IMR-90 (cell line): ENCODE measurements around the gene MAGEA8. TPM values are rescaled to one million over a fixed set of nuclear protein-coding genes. Genes with fewer than 3 reads are reported as not detected.

Experiments used
- ATAC-seq: fragments of 200-7000 bp; cut with Tn5 transposase; 2 replicates; pipeline ENCODE4 v1.9.1; 2020; ENCODE audit warnings: low read depth, mild to moderate bottlenecking, moderate library complexity
- BruUV-seq: library from RNA; stranded (reverse); fragments of 400-500 nt; replicated peaks from 2 replicates; lab custom pipeline; 2021; lab: Mats Ljungman, UMichigan
- CTCF ChIA-PET: fragments of 300-600 bp; formaldehyde crosslinking; extraction: SDS; loops from one replicate; lab custom pipeline; 2021; ENCODE audit warnings: antibody characterized with exemption; lab: Yijun Ruan, JAX
- POLR2A ChIA-PET: fragments of 300-600 bp; sonication (Branson Sonifier 250); formaldehyde crosslinking; loops from one replicate; lab custom pipeline; 2022; ENCODE audit warnings: antibody characterized with exemption; ENCODE audit not compliant: unreplicated experiment; lab: Charles Lee
- DNase-seq: peaks from one replicate; pipeline ENCODE4 v3.0.0; 2013
- H2AFZ ChIP-seq: replicated peaks from 2 replicates; pipeline ENCODE3; 2013; ENCODE audit warnings: low read length, mild to moderate bottlenecking; ENCODE audit not compliant: poor library complexity
- H2AK5ac ChIP-seq: 2 replicates; pipeline ENCODE4 v1.6.1; 2013; ENCODE audit warnings: low read depth, low read length, inconsistent platforms
- H2AK9ac ChIP-seq: replicated peaks from 2 replicates; pipeline ENCODE3; 2013; ENCODE audit warnings: mild to moderate bottlenecking, low read depth, low read length, moderate library complexity; ENCODE audit not compliant: poor library complexity
- H2BK120ac ChIP-seq: 2 replicates; pipeline ENCODE4 v1.6.1; 2013; ENCODE audit warnings: low read depth, low read length, inconsistent platforms
- H2BK15ac ChIP-seq: 3 replicates; pipeline ENCODE4 v1.6.1; 2013; ENCODE audit warnings: low read depth, low read length, inconsistent platforms
- H2BK20ac ChIP-seq: 2 replicates; pipeline ENCODE4 v1.6.1; 2013; ENCODE audit warnings: low read depth, mild to moderate bottlenecking, inconsistent platforms, low read length, moderate library complexity
- H2BK5ac ChIP-seq: 2 replicates; pipeline ENCODE4 v1.6.1; 2013; ENCODE audit warnings: mild to moderate bottlenecking, low read depth, low read length, inconsistent platforms; ENCODE audit not compliant: poor library complexity, severe bottlenecking
- H3K14ac ChIP-seq: replicated peaks from 2 replicates; pipeline ENCODE4 v1.6.1; 2013; ENCODE audit warnings: low read depth, low read length, inconsistent platforms
- H3K18ac ChIP-seq: 2 replicates; pipeline ENCODE4 v1.6.1; 2013; ENCODE audit warnings: low read depth, low read length, control low read depth
- H3K23ac ChIP-seq: 2 replicates; pipeline ENCODE4 v1.6.1; 2013; ENCODE audit warnings: low read depth, low read length, inconsistent platforms
- H3K27ac ChIP-seq: 2 replicates; pipeline ENCODE4 v1.5.1; 2013; ENCODE audit warnings: mild to moderate bottlenecking, control low read depth, low read length; ENCODE audit not compliant: insufficient read depth
- H3K27me3 ChIP-seq: 2 replicates; pipeline ENCODE4 v1.6.1; 2013; ENCODE audit warnings: low read length; ENCODE audit not compliant: control insufficient read depth, insufficient read depth
- H3K36me3 ChIP-seq: 2 replicates; pipeline ENCODE4 v1.6.1; 2013; ENCODE audit warnings: low read length, mixed read lengths; ENCODE audit not compliant: control insufficient read depth, insufficient read depth
- H3K4ac ChIP-seq: 2 replicates; pipeline ENCODE4 v1.6.1; 2013; ENCODE audit warnings: low read depth, low read length, inconsistent platforms
- H3K4me1 ChIP-seq: 2 replicates; pipeline ENCODE4 v1.6.1; 2013; ENCODE audit warnings: low read length, mixed read lengths; ENCODE audit not compliant: control insufficient read depth, insufficient read depth
- H3K4me2 ChIP-seq: 2 replicates; pipeline ENCODE4 v1.6.1; 2013; ENCODE audit warnings: low read depth, mild to moderate bottlenecking, control low read depth, low read length, moderate library complexity
- H3K4me3 ChIP-seq: 2 replicates; pipeline ENCODE4 v1.5.1; 2013; ENCODE audit warnings: low read depth, mild to moderate bottlenecking, control low read depth, low read length, moderate library complexity; ENCODE audit not compliant: insufficient read depth
- H3K56ac ChIP-seq: 2 replicates; pipeline ENCODE4 v1.6.1; 2013; ENCODE audit warnings: low read length, inconsistent platforms; ENCODE audit not compliant: insufficient read depth; ENCODE audit errors: extremely low read depth
- H3K79me1 ChIP-seq, 2 experiments: 2 replicates each; pipeline ENCODE4 v1.6.1; 2013; ENCODE audit warnings: low read length in 2 of 2, inconsistent platforms in 1 of 2, low read depth in 1 of 2
- H3K9ac ChIP-seq: 2 replicates; pipeline ENCODE4 v1.6.1; 2013; ENCODE audit warnings: low read depth, low read length, control low read depth
- H3K9me1 ChIP-seq: 2 replicates; pipeline ENCODE4 v1.6.1; 2013; ENCODE audit warnings: low read length, inconsistent platforms; ENCODE audit not compliant: insufficient read depth
- H3K9me3 ChIP-seq: 2 replicates; pipeline ENCODE4 v1.6.1; 2013; ENCODE audit warnings: low read length; ENCODE audit not compliant: control insufficient read depth, insufficient read depth
- H4K20me1 ChIP-seq: 2 replicates; pipeline ENCODE4 v1.6.1; 2013; ENCODE audit warnings: low read length, inconsistent platforms; ENCODE audit not compliant: insufficient read depth
- H4K5ac ChIP-seq: 2 replicates; pipeline ENCODE4 v1.6.1; 2013; ENCODE audit warnings: mild to moderate bottlenecking, low read depth, low read length, control low read depth
- H4K8ac ChIP-seq, 2 experiments: 2 replicates each; pipeline ENCODE4 v1.6.1; 2013; ENCODE audit warnings: low read depth in 2 of 2, low read length in 2 of 2, control low read depth in 1 of 2, inconsistent platforms in 1 of 2
- H4K91ac ChIP-seq: 2 replicates; pipeline ENCODE4 v1.6.1; 2013; ENCODE audit warnings: low read depth, low read length, inconsistent platforms; ENCODE audit not compliant: insufficient read depth
- BHLHE40 ChIP-seq: fragments of 150-350 bp; IDR thresholded peaks from 2 replicates; pipeline ENCODE4 v1.6.1; 2016; ENCODE audit warnings: mild to moderate bottlenecking, low read depth, low read length
- CEBPB ChIP-seq: IDR thresholded peaks from 2 replicates; pipeline ENCODE4 v1.6.1; 2012; ENCODE audit warnings: low read depth, low read length, improper control_type of control experiment
- CTCF ChIP-seq: conservative IDR thresholded peaks from 2 replicates; pipeline ENCODE4 v1.5.1; 2012; ENCODE audit warnings: mild to moderate bottlenecking, low read depth, low read length, improper control_type of control experiment
- ELK1 ChIP-seq: fragments of 150-350 bp; IDR thresholded peaks from 2 replicates; pipeline ENCODE4 v1.6.1; 2016; ENCODE audit warnings: low read depth, mild to moderate bottlenecking, low read length, moderate library complexity, borderline replicate concordance
- FOS ChIP-seq: fragments of 150-350 bp; IDR thresholded peaks from 2 replicates; pipeline ENCODE4 v1.6.1; 2016; ENCODE audit warnings: low read depth, low read length
- MAFK ChIP-seq: IDR thresholded peaks from 2 replicates; pipeline ENCODE4 v1.6.1; 2012; ENCODE audit warnings: low read depth, low read length, improper control_type of control experiment
- MXI1 ChIP-seq: IDR thresholded peaks from 2 replicates; pipeline ENCODE4 v1.6.1; 2012; ENCODE audit warnings: low read depth, mild to moderate bottlenecking, low read length, moderate library complexity, borderline replicate concordance
- POLR2A ChIP-seq: IDR thresholded peaks from 2 replicates; pipeline ENCODE4 v1.6.1; 2012; ENCODE audit warnings: mild to moderate bottlenecking, low read depth, low read length
- RAD21 ChIP-seq: IDR thresholded peaks from 2 replicates; pipeline ENCODE4 v1.6.1; 2012; ENCODE audit warnings: low read length, improper control_type of control experiment
- RFX5 ChIP-seq: IDR thresholded peaks from 2 replicates; pipeline ENCODE4 v1.8.0; 2012; ENCODE audit warnings: low read depth, mild to moderate bottlenecking, low read length, moderate library complexity
- SMC3 ChIP-seq: fragments of 150-350 bp; IDR thresholded peaks from 2 replicates; pipeline ENCODE4 v1.6.1; 2016; ENCODE audit warnings: low read depth, mild to moderate bottlenecking, antibody characterized with exemption, low read length, moderate library complexity
- WGBS, 2 experiments: methylation state at CpG; one replicate each; pipeline versions ENCODE4 v1.1.5 to v1.1.7; 2013; ENCODE audit warnings: missing lambda C conversion rate in 2 of 2; ENCODE audit not compliant: insufficient read length in 1 of 2; ENCODE audit errors: extremely low coverage in 2 of 2; 5-methylcytosine and 5-hydroxymethylcytosine counted together
- dilution Hi-C: fragments of 300-500 bp; cut with HindIII; formaldehyde crosslinking; loops from one replicate; pipeline ENCODE4 v1.14.3; 2018; ENCODE audit warnings: low sequenced_read_pairs; ENCODE audit not compliant: unreplicated experiment
- in situ Hi-C: fragments of 300-500 bp; cut with MboI; formaldehyde crosslinking; loops from 3 replicates; pipeline ENCODE4 v1.14.3; 2019; ENCODE audit warnings: low sequenced_read_pairs, inconsistent platforms, mixed read lengths
- intact Hi-C: fragments of 100-400 bp; cut with micrococcal nuclease; formaldehyde crosslinking; loops from 2 replicates; pipeline ENCODE4 v1.10.0; 2022
- polyA plus RNA-seq, 3 experiments: library from polyadenylated mRNA; depleted of rRNA; stranded (reverse); fragments of >200 nt; gene quantifications; 2 replicates each; pipeline ENCODE4 v1.2.3, GENCODE V29; 2012; ENCODE audit warnings: low replicate concordance in 1 of 3
- total RNA-seq: library from RNA; depleted of rRNA; stranded (reverse); fragments of >200 nt; gene quantifications from 2 replicates; pipeline ENCODE4 v1.2.3, GENCODE V29; 2012

The MAGEA8 gene
- total and polyA plus RNA-seq, 2 of the 4 experiments (the other 2 are of a cell fraction), result not detected

- Histone ChIP-seq H3K9me3 (no peaks in the 10 kb centered on the region), H3K14ac (no peak overlapping the region), H2BK20ac (no peak overlapping the region), H3K27ac (no peak overlapping the region), H3K9me1 (no peaks in the 10 kb centered on the region), H3K4me3 (no peak overlapping the region), H3K36me3 (no peaks in the 10 kb centered on the region), H2BK120ac (no peak overlapping the region), H2BK15ac (no peak overlapping the region), H3K4me2 (no peak overlapping the region), H4K5ac (no peak overlapping the region), H2AFZ (no peak overlapping the region), H3K79me1 (no peaks in the 10 kb centered on the region), H4K20me1 (no peaks in the 10 kb centered on the region), H3K4ac (no peak overlapping the region), H2AK9ac (no peak overlapping the region), H4K91ac (no peak overlapping the region), H3K23ac (no peak overlapping the region), H2AK5ac (no peak overlapping the region), H3K4me1 (no peaks in the 10 kb centered on the region), H4K8ac (no peak overlapping the region), H3K56ac (no peak overlapping the region), H3K27me3 (no peaks in the 10 kb centered on the region), H3K18ac (no peak overlapping the region), H3K9ac (no peak overlapping the region), H2BK5ac (no peak overlapping the region)
- no CpG with 5 or more reads among the region's 1 CpG for WGBS, 2 experiments
- intact Hi-C loops (no loop called here), dilution Hi-C loops (no loop called here), in situ Hi-C loops (no loop called here)
- no TSS peak for BruUV-seq
- TF ChIP-seq ELK1 (no peak), SMC3 (no peak), POLR2A (no peak), RAD21 (no peak), RFX5 (no peak), MXI1 (no peak), FOS (no peak), CTCF (no peak), CEBPB (no peak), BHLHE40 (no peak), MAFK (no peak)
- no peak for ATAC-seq
- no peak for DNase-seq
- ChIA-PET CTCF (interaction anchor here (1.1 kb wide), 1 partner anchor 9 kb away, joined by 3 read pairs; no protein-coding TSS in a partner anchor), POLR2A (no interaction called here)
Observed at GRCh38 chrX:149898554-149898953, 17.6 kb downstream of the MAGEA8 start.
